ENCODE results near the gene RHOH.

The RHOH gene

GRCh38 chr4:40209401-40209800 is 12.6 kb downstream of the RHOH start:
- DNase-seq: no peak

GRCh38 chr4:40210776-40211175 is 13.9 kb downstream of the RHOH start:
- DNase-seq: no peak

GRCh38 chr4:40211224-40212185 is 14.7 kb downstream of the RHOH start:
- no peak for DNase-seq

GRCh38 chr4:40212674-40213527 is 16.1 kb downstream of the RHOH start:
- DNase-seq: no peak

GRCh38 chr4:40214038-40214437 is 17.2 kb downstream of the RHOH start:
- DNase-seq: no peak

GRCh38 chr4:40214661-40215418 is 18.0 kb downstream of the RHOH start:
- DNase-seq: no peak

GRCh38 chr4:40216622-40217366 is 20.0 kb downstream of the RHOH start:
- peak; percentile 44 for DNase-seq

- DNase-seq: no peak
Measured at GRCh38 chr4:40221744-40222143, 24.9 kb downstream of the RHOH start.

GRCh38 chr4:40223343-40223742 is 26.5 kb downstream of the RHOH start:
- DNase-seq: no peak

GRCh38 chr4:40224432-40224831 is 27.6 kb downstream of the RHOH start:
- no peak for DNase-seq

GRCh38 chr4:40225497-40225896 is 28.7 kb downstream of the RHOH start:
- no peak for DNase-seq

- no peak for DNase-seq
Measured at GRCh38 chr4:40227284-40227683, 30.5 kb downstream of the RHOH start.

- no peak for DNase-seq
Measured at GRCh38 chr4:40228497-40229365, 31.9 kb downstream of the RHOH start.

- DNase-seq: no peak
Measured at GRCh38 chr4:40231316-40231863, 34.6 kb downstream of the RHOH start.

- DNase-seq: no peak
Measured at GRCh38 chr4:40232610-40233009, 35.8 kb downstream of the RHOH start.

GRCh38 chr4:40233227-40233626 is 36.4 kb downstream of the RHOH start:
- no peak for DNase-seq

- DNase-seq: no peak
Measured at GRCh38 chr4:40234519-40235039, 37.7 kb downstream of the RHOH start.

GRCh38 chr4:40238008-40238699 is 41.3 kb downstream of the RHOH start:
- no peak for DNase-seq

GRCh38 chr4:40238700-40239548 is 42.1 kb downstream of the RHOH start:
- no peak for DNase-seq

All from fibroblast of upper back skin (primary cell).